Neural cell (in vitro differentiated cells): ENCODE data around the gene HIP1.

ENCODE experiments used
- CTCF ChIP-seq: fragments of 450-650 bp; IDR thresholded peaks from 2 replicates; pipeline ENCODE4 v1.5.1; 2014; ENCODE audit warnings: antibody characterized with exemption, mild to moderate bottlenecking, moderate library complexity; ENCODE audit not compliant: poor library complexity, severe bottlenecking
- EZH2 ChIP-seq: fragments of 200-600, 300-800 bp; shearing (Covaris generic), sonication (generic); IDR thresholded peaks from 2 replicates; pipeline ENCODE4 v1.6.1; 2014; ENCODE audit warnings: antibody characterized with exemption, low read length, borderline replicate concordance, mild to moderate bottlenecking; ENCODE audit not compliant: insufficient read depth, poor library complexity, severe bottlenecking
- POLR2AphosphoS5 ChIP-seq: IDR thresholded peaks from 2 replicates; pipeline ENCODE4 v1.6.1; 2012
- RAD21 ChIP-seq: fragments of 450-650 bp; conservative IDR thresholded peaks from 2 replicates; pipeline ENCODE4 v1.6.1; 2014; ENCODE audit warnings: antibody characterized with exemption, mild to moderate bottlenecking, moderate library complexity

- TF ChIP-seq RAD21 (no peak), CTCF (no peak), EZH2 (no peak), POLR2AphosphoS5 (no peak)
Measured at GRCh38 chr7:75696263-75697037, 42.3 kb downstream of the HIP1 start.
